Loucy (cell line): Measurements from ENCODE around the gene PHF11.

Experiments used
- CTCF ChIP-seq: fragments of 200-600 bp; sonication (generic); conservative IDR thresholded peaks from 2 replicates; pipeline ENCODE4 v1.5.1; 2014; ENCODE audit warnings: mild to moderate bottlenecking, antibody characterized with exemption, low read length
- EZH2phosphoT487 ChIP-seq: fragments of 200-600 bp; IDR thresholded peaks from 2 replicates; pipeline ENCODE4 v1.6.1; 2018; ENCODE audit warnings: antibody characterized with exemption, mild to moderate bottlenecking, moderate library complexity, borderline replicate concordance

- TF ChIP-seq CTCF (no peak), EZH2phosphoT487 (no peak)
Observed at GRCh38 chr13:49472186-49472585, 23.6 kb upstream of the PHF11 start.
